Endodermal cell (in vitro differentiated cells): ENCODE measurements around the gene CHD5. TPM values are rescaled to one million over a fixed set of nuclear protein-coding genes. Genes with fewer than 3 reads are reported as not detected.

ENCODE experiments used
- DNase-seq: peaks from one replicate; pipeline ENCODE4 v3.0.0-alpha.2; 2017
- H3K27ac ChIP-seq: 2 replicates; pipeline ENCODE4 v1.5.1; 2013; ENCODE audit warnings: mild to moderate bottlenecking, low read depth, low read length, moderate library complexity
- H3K27me3 ChIP-seq: 2 replicates; pipeline ENCODE4 v1.6.1; 2013; ENCODE audit warnings: mild to moderate bottlenecking, low read length, moderate library complexity; ENCODE audit not compliant: insufficient read depth, control insufficient read depth, poor library complexity, severe bottlenecking
- H3K36me3 ChIP-seq: 2 replicates; pipeline ENCODE4 v1.7.0; 2013; ENCODE audit warnings: mild to moderate bottlenecking, low read length, moderate library complexity; ENCODE audit not compliant: control insufficient read depth, insufficient read depth
- H3K4me1 ChIP-seq: one replicate; pipeline ENCODE4 v1.7.0; 2013; ENCODE audit warnings: low read length; ENCODE audit not compliant: control insufficient read depth, insufficient read depth
- H3K4me3 ChIP-seq: 2 replicates; pipeline ENCODE4 v1.5.1; 2013; ENCODE audit warnings: mild to moderate bottlenecking, low read length, moderate library complexity
- H3K9ac ChIP-seq: 2 replicates; pipeline ENCODE4 v1.6.1; 2013; ENCODE audit warnings: mild to moderate bottlenecking, low read length, moderate library complexity; ENCODE audit not compliant: poor library complexity, severe bottlenecking; ENCODE audit errors: extremely low read depth
- H3K9me3 ChIP-seq: 2 replicates; pipeline ENCODE4 v1.6.1; 2013; ENCODE audit warnings: mild to moderate bottlenecking, low read length, moderate library complexity; ENCODE audit not compliant: control insufficient read depth
- H3K27ac Mint-ChIP-seq: 2 replicates; pipeline ENCODE4 v1.8.0; 2020; ENCODE audit warnings: mixed read lengths
- H3K27me3 Mint-ChIP-seq: 2 replicates; pipeline ENCODE4 v1.8.0; 2021; ENCODE audit warnings: mild to moderate bottlenecking, mixed read lengths; ENCODE audit not compliant: insufficient read depth
- H3K36me3 Mint-ChIP-seq: 2 replicates; pipeline ENCODE4 v1.8.0; 2020; ENCODE audit warnings: low read depth, mixed read lengths
- H3K4me1 Mint-ChIP-seq: 2 replicates; pipeline ENCODE4 v1.8.0; 2020; ENCODE audit warnings: mixed read lengths
- H3K4me3 Mint-ChIP-seq: 2 replicates; pipeline ENCODE4 v1.8.0; 2020; ENCODE audit warnings: mild to moderate bottlenecking, moderate library complexity, mixed read lengths
- H3K9me3 Mint-ChIP-seq: 2 replicates; pipeline ENCODE4 v1.8.0; 2020; ENCODE audit warnings: mild to moderate bottlenecking, mixed read lengths
- CTCF ChIP-seq: fragments of 200-600 bp; sonication (generic); conservative IDR thresholded peaks from 2 replicates; pipeline ENCODE4 v1.5.0; 2021; ENCODE audit warnings: antibody characterized with exemption, mild to moderate bottlenecking
- WGBS, 2 experiments: methylation state at CpG; one replicate each; pipeline versions ENCODE4 v1.1.5 to v1.1.7; 2013; ENCODE audit warnings: missing lambda C conversion rate in 2 of 2, mixed read lengths in 1 of 2; ENCODE audit not compliant: insufficient coverage in 1 of 2, insufficient read length in 1 of 2; 5-methylcytosine and 5-hydroxymethylcytosine counted together
- total RNA-seq, 2 donors: library from RNA; stranded (reverse); fragmentation: NEBNext Ultra II Directional in 1 of 2; extraction: Animal tissue kit (Norgen Biotek cat#: 25700) in 1 of 2; gene quantifications; 2 replicates in 1 of 2; 3 replicates in 1 of 2; pipeline ENCODE4 v1.2.1, GENCODE V29; 2021

Gene CHD5
- total RNA-seq, 2 donors from 2014 or later: 0.40 to 0.69 TPM

GRCh38 chr1:6178751-6179563 is 1.2 kb downstream of the CHD5 start:
- no peaks in the 10 kb centered on the region for H3K9me3 ChIP-seq
- peak overlapping the region; percentile 33 for H3K4me3 Mint-ChIP-seq
- H3K4me1 ChIP-seq: no peaks in the 10 kb centered on the region
- no peaks in the 10 kb centered on the region for H3K9me3 Mint-ChIP-seq
- H3K27ac Mint-ChIP-seq: no peak overlapping the region
- H3K4me3 ChIP-seq: no peak overlapping the region
- H3K4me1 Mint-ChIP-seq: peaks cover 2% of the 10 kb centered on the region
- H3K36me3 ChIP-seq: no peaks in the 10 kb centered on the region
- H3K27me3 ChIP-seq: peaks cover 76% of the 10 kb centered on the region
- WGBS, 2 experiments: 8 to 10% methylated on average over 38 to 51 of the region's 51 CpGs
- DNase-seq: peak; percentile 76
- no peak overlapping the region for H3K27ac ChIP-seq
- no peaks in the 10 kb centered on the region for H3K36me3 Mint-ChIP-seq
- no peak overlapping the region for H3K9ac ChIP-seq
- peaks cover 28% of the 10 kb centered on the region for H3K27me3 Mint-ChIP-seq
- peak; percentile 10 for TF ChIP-seq CTCF

- DNase-seq: no peak
- Mint-ChIP-seq H3K4me3 (no peak overlapping the region), H3K4me1 (peaks cover 2% of the 10 kb centered on the region), H3K27ac (no peak overlapping the region), H3K9me3 (no peaks in the 10 kb centered on the region), H3K36me3 (no peaks in the 10 kb centered on the region), H3K27me3 (peaks cover 23% of the 10 kb centered on the region)
- no peak overlapping the region for H3K4me3 ChIP-seq
- no peaks in the 10 kb centered on the region for H3K36me3 ChIP-seq
- H3K27me3 ChIP-seq: peaks cover 70% of the 10 kb centered on the region
- no peak overlapping the region for H3K9ac ChIP-seq
- no peaks in the 10 kb centered on the region for H3K9me3 ChIP-seq
- H3K4me1 ChIP-seq: no peaks in the 10 kb centered on the region
- 89 to 94% methylated on average over 11 to 18 of the region's 18 CpGs for WGBS, 2 experiments
- no peak overlapping the region for H3K27ac ChIP-seq
- TF ChIP-seq CTCF: no peak
These were observed 2.3 kb downstream of the CHD5 start for GRCh38 chr1:6177681-6178380.

GRCh38 chr1:6176779-6177178 is 3.3 kb downstream of the CHD5 start:
- Mint-ChIP-seq H3K9me3 (no peaks in the 10 kb centered on the region), H3K4me3 (no peak overlapping the region), H3K36me3 (no peaks in the 10 kb centered on the region), H3K27me3 (peaks cover 15% of the 10 kb centered on the region), H3K4me1 (peaks cover 2% of the 10 kb centered on the region), H3K27ac (no peak overlapping the region)
- Histone ChIP-seq H3K4me1 (no peaks in the 10 kb centered on the region), H3K9ac (no peak overlapping the region), H3K36me3 (no peaks in the 10 kb centered on the region), H3K27ac (no peak overlapping the region), H3K27me3 (peaks cover 60% of the 10 kb centered on the region), H3K4me3 (no peak overlapping the region), H3K9me3 (no peaks in the 10 kb centered on the region)
- no peak for DNase-seq
- WGBS, 2 experiments: 79 to 83% methylated on average over 2 to 5 of the region's 5 CpGs
- no peak for TF ChIP-seq CTCF
